Measurements from ENCODE around the gene SLC9A1.

DNA sequence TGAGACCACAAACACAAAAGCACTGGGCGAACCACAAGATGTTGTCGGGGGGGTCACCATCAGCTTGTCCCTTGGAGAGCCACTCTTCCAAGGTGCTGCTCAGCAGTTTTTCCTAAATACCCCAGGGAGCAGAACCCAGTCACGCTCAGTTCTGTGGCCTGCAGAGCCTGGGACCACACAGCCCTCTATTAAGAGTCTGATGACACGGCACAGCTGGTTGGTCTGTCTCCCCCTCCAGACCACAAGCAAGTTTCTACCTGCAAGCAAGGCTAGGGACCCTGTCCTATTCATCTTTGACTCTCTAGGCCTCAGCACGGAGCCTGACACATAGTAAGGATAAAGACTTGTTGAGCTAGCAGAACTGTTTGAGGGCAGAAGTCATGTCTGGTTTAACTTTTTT lies 28.5 kb downstream of the SLC9A1 start:
- TF ChIP-seq ZFP3 (CRISPR knock-in tag; IDR thresholded peaks at IDR 0.05) (no peak), ZFP30 (CRISPR knock-in tag; IDR thresholded peaks at IDR 0.05) (no peak)

Measured in SK-N-SH treated with all-trans-retinoic acid at 6 μM for 48 hours (cell line).